GM21717 (cell line): ENCODE measurements around the gene KCNT2.
"Not testable (repeated sequence)": the region's sequence is repeated elsewhere in the genome, so short reads cannot be mapped to it uniquely, and the experiment has no call there.

Source experiments
- ATAC-seq: cut with Tn5 transposase; IDR thresholded peaks from one replicate; pipeline ENCODE4 v1.9.1; 2021; ENCODE audit warnings: mild to moderate bottlenecking, moderate library complexity; ENCODE audit not compliant: unreplicated experiment

Gene KCNT2

GRCh38 chr1:196516373-196516772 lies 91.9 kb downstream of the KCNT2 start:
- ATAC-seq: no peak

GRCh38 chr1:196515904-196516303 lies 92.3 kb downstream of the KCNT2 start:
- ATAC-seq: no peak

- ATAC-seq: no peak
Observed at GRCh38 chr1:196513821-196514220, 94.4 kb downstream of the KCNT2 start.

GRCh38 chr1:196510451-196510850 lies 97.8 kb downstream of the KCNT2 start:
- no peak for ATAC-seq

GRCh38 chr1:196504224-196504623 lies 104.0 kb downstream of the KCNT2 start:
- not testable (repeated sequence) for ATAC-seq

- no peak for ATAC-seq
Observed at GRCh38 chr1:196502437-196502836, 105.8 kb downstream of the KCNT2 start.

GRCh38 chr1:196501760-196502428 lies 106.3 kb downstream of the KCNT2 start:
- ATAC-seq: no peak

- no peak for ATAC-seq
Observed at GRCh38 chr1:196497817-196498216, 110.4 kb downstream of the KCNT2 start.

GRCh38 chr1:196494766-196495165 lies 113.5 kb downstream of the KCNT2 start:
- no peak for ATAC-seq

GRCh38 chr1:196493881-196494280 lies 114.4 kb downstream of the KCNT2 start:
- ATAC-seq: no peak

- no peak for ATAC-seq
Observed at GRCh38 chr1:196488579-196488978, 119.7 kb downstream of the KCNT2 start.

- ATAC-seq: no peak
Observed at GRCh38 chr1:196486346-196486745, 121.9 kb downstream of the KCNT2 start.

GRCh38 chr1:196481616-196482015 lies 126.6 kb downstream of the KCNT2 start:
- ATAC-seq: no peak

GRCh38 chr1:196477262-196477661 lies 131.0 kb downstream of the KCNT2 start:
- ATAC-seq: no peak

GRCh38 chr1:196467230-196467925 lies 140.9 kb downstream of the KCNT2 start:
- no peak for ATAC-seq

- no peak for ATAC-seq
Observed at GRCh38 chr1:196466654-196467053, 141.6 kb downstream of the KCNT2 start.

- ATAC-seq: no peak
Observed at GRCh38 chr1:196466166-196466565, 142.1 kb downstream of the KCNT2 start.

- no peak for ATAC-seq
Observed at GRCh38 chr1:196464480-196464941, 143.7 kb downstream of the KCNT2 start.

- ATAC-seq: no peak
Observed at GRCh38 chr1:196462086-196462485, 146.2 kb downstream of the KCNT2 start.

- ATAC-seq: no peak
Observed at GRCh38 chr1:196461521-196461920, 146.7 kb downstream of the KCNT2 start.

GRCh38 chr1:196459383-196459782 lies 148.9 kb downstream of the KCNT2 start:
- ATAC-seq: no peak

GRCh38 chr1:196454792-196455191 lies 153.4 kb downstream of the KCNT2 start:
- ATAC-seq: no peak
